ENCODE data around the gene XAF1.

The XAF1 gene

GRCh38 chr17:6787081-6787693 lies 31.3 kb downstream of the XAF1 start:
- no peak for TF ChIP-seq CTCF (IDR thresholded peaks at IDR 0.05; ENCODE audit: low read depth, low read length, missing control alignments)
- Histone ChIP-seq H3K36me3 (replicated peaks) (no peaks in the 10 kb centered on the region), H3K27me3 (replicated peaks) (no peaks in the 10 kb centered on the region), H3K27ac (no peak overlapping the region), H3K4me3 (ENCODE audit: low read depth, low read length) (no peak overlapping the region)
- no peak for DNase-seq
- in situ Hi-C loops (cut with HindIII; ENCODE audit: low pct_ligation_motif_present, low sequenced_read_pairs): no loop called here

DNA sequence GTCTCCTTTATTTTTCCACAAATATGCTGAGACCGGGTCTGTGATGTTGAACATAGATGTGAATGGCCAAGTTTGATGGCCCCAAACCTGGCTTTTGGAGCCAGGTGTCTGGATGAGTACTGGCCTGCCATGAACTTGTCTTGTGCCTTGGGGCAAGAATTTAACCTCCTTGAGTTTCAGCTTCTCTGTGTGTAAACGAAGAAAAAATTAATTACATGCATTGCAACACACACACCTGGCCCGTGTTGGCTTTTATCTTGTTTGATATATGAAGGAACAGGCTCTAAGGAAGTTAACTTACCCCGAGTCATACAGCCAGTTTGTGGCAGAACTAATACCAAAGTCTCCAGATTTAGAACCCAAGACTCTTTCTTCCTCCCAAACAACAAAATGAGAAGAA lies 33.3 kb downstream of the XAF1 start:
- Histone ChIP-seq H3K27ac (no peak overlapping the region), H3K36me3 (replicated peaks) (no peaks in the 10 kb centered on the region), H3K4me3 (ENCODE audit: low read depth, low read length) (no peak overlapping the region), H3K27me3 (replicated peaks) (no peaks in the 10 kb centered on the region)
- no peak for DNase-seq
- in situ Hi-C loops (cut with HindIII; ENCODE audit: low pct_ligation_motif_present, low sequenced_read_pairs): no loop called here
- TF ChIP-seq CTCF (IDR thresholded peaks at IDR 0.05; ENCODE audit: low read depth, low read length, missing control alignments): no peak

DNA sequence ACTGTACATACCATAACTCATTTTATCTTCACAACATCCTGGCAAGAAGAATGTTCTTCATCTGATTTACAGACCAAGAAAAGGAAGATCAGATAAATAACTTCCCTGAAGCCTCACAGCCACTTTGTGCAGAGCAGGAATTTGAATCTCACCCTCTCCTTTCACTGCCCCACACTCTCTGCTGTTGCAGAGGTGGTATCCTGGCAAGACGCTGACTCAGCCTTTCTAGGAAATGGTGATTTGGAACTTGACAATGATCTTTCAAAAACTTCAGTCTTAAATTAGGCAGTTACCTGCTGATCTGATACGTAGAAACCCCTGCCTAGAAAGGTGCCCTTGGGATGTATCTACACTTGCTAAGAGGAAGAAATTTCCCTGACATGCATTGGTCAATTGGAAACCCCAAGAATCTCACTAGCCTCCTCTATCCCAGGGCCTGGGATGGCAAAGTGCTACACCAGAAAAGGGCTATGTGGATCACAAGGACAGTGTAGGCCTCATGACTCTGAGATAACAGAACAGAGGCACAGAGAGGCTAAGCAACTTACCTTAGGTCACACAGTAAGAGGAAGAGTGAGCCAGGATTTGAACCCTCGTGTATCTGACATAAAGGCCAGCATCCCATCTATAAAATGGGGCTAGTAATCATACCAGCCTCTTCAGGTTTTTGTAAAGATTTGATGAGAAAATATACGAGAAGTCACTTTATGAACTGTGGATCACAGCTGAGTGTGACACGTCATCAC lies 38.1 kb downstream of the XAF1 start:
- Histone ChIP-seq H3K4me3 (ENCODE audit: low read depth, low read length) (no peak overlapping the region), H3K36me3 (replicated peaks) (no peaks in the 10 kb centered on the region), H3K27me3 (replicated peaks) (no peaks in the 10 kb centered on the region), H3K27ac (no peak overlapping the region)
- no peak for DNase-seq
- in situ Hi-C loops (cut with HindIII; ENCODE audit: low pct_ligation_motif_present, low sequenced_read_pairs): no loop called here
- TF ChIP-seq CTCF (IDR thresholded peaks at IDR 0.05; ENCODE audit: low read depth, low read length, missing control alignments): no peak

GRCh38 chr17:6796017-6796886 lies 40.4 kb downstream of the XAF1 start:
- H3K27me3 ChIP-seq (replicated peaks): no peaks in the 10 kb centered on the region
- in situ Hi-C loops (cut with HindIII; ENCODE audit: low pct_ligation_motif_present, low sequenced_read_pairs): no loop called here
- TF ChIP-seq CTCF (IDR thresholded peaks at IDR 0.05; ENCODE audit: low read depth, low read length, missing control alignments): no peak
- DNase-seq: no peak
- H3K36me3 ChIP-seq (replicated peaks): no peaks in the 10 kb centered on the region
- H3K4me3 ChIP-seq (ENCODE audit: low read depth, low read length): no peak overlapping the region
- H3K27ac ChIP-seq: no peak overlapping the region

DNA sequence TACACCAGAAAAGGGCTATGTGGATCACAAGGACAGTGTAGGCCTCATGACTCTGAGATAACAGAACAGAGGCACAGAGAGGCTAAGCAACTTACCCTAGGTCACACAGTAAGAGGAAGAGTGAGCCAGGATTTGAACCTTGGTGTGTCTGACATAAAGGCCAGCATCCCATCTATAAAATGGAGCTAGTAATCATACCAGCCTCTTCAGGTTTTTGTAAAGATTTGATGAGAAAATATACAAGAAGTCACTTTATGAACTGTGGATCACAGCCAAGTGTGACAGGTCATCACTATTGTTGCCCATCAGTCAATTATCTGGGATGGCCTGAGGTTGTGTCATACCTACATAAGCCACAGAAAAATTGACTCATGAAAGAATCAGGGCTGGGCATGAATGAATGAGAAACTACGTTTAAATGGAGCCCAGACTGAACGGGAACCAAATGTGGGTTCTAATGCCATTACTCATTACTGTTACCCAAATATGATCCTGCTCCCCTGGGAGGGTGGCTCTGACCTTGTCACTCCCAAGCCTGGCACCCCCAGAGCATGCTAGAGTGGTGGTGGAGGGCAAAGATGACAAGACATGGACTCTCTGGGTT lies 41.1 kb downstream of the XAF1 start:
- TF ChIP-seq CTCF (IDR thresholded peaks at IDR 0.05; ENCODE audit: low read depth, low read length, missing control alignments): no peak
- H3K4me3 ChIP-seq (ENCODE audit: low read depth, low read length): no peak overlapping the region
- H3K27ac ChIP-seq: no peak overlapping the region
- in situ Hi-C loops (cut with HindIII; ENCODE audit: low pct_ligation_motif_present, low sequenced_read_pairs): no loop called here
- DNase-seq: no peak
- H3K36me3 ChIP-seq (replicated peaks): no peaks in the 10 kb centered on the region
- H3K27me3 ChIP-seq (replicated peaks): no peaks in the 10 kb centered on the region
